OCI-LY7 (cell line): ENCODE data around the gene ACBD7. TPM values are rescaled to one million over a fixed set of nuclear protein-coding genes. Genes with fewer than 3 reads are reported as not detected.

Experiments
- BruUV-seq: library from RNA; stranded (reverse); fragments of 400-500 nt; replicated peaks from 2 replicates; lab custom pipeline; 2021; lab: Mats Ljungman, UMichigan
- CTCF ChIA-PET: fragments of 300-600 bp; sonication (Branson Sonifier 250); formaldehyde crosslinking; loops from one replicate; lab custom pipeline; 2022; ENCODE audit warnings: antibody characterized with exemption; ENCODE audit not compliant: unreplicated experiment; lab: Charles Lee
- POLR2A ChIA-PET: fragments of 300-600 bp; sonication (Branson Sonifier 250); formaldehyde crosslinking; loops from one replicate; lab custom pipeline; 2022; ENCODE audit warnings: antibody characterized with exemption; lab: Charles Lee
- DNase-seq: peaks from one replicate; pipeline ENCODE4 v3.0.0-alpha.2; 2015; ENCODE audit warnings: low spot score
- H2AFZ ChIP-seq: fragments of 200-600 bp; sonication (generic), shearing (Covaris generic); 2 replicates; pipeline ENCODE4 v1.6.1; 2014; ENCODE audit warnings: mild to moderate bottlenecking, antibody characterized with exemption, low read length, moderate library complexity
- H3K27ac ChIP-seq: fragments of 200-600 bp; sonication (generic); 2 replicates; pipeline ENCODE4 v1.5.1; 2014; ENCODE audit warnings: mixed run types, low read depth, mild to moderate bottlenecking, moderate library complexity, low read length, inconsistent platforms; ENCODE audit not compliant: poor library complexity, severe bottlenecking
- H3K36me3 ChIP-seq: fragments of 200-600 bp; sonication (generic); 2 replicates; pipeline ENCODE4 v1.6.1; 2014; ENCODE audit warnings: mild to moderate bottlenecking, antibody characterized with exemption, low read length, moderate library complexity, mixed read lengths; ENCODE audit not compliant: insufficient read depth
- H3K4me1 ChIP-seq: fragments of 200-600 bp; sonication (generic); 2 replicates; pipeline ENCODE4 v1.5.1; 2014; ENCODE audit warnings: mild to moderate bottlenecking, low read length; ENCODE audit not compliant: insufficient read depth, poor library complexity, severe bottlenecking
- H3K4me2 ChIP-seq: fragments of 200-600 bp; sonication (generic); 2 replicates; pipeline ENCODE4 v1.6.1; 2014; ENCODE audit warnings: mild to moderate bottlenecking, low read length
- H3K4me3 ChIP-seq: fragments of 200-600 bp; sonication (generic); 2 replicates; pipeline ENCODE4 v1.5.1; 2014; ENCODE audit warnings: mild to moderate bottlenecking, low read depth, low read length; ENCODE audit not compliant: poor library complexity, severe bottlenecking
- H3K79me2 ChIP-seq: fragments of 200-600 bp; sonication (generic); 2 replicates; pipeline ENCODE4 v1.6.1; 2016; ENCODE audit warnings: low read depth, mild to moderate bottlenecking, low read length, moderate library complexity, mixed read lengths; ENCODE audit not compliant: insufficient read depth
- H3K9me2 ChIP-seq: fragments of 200-600 bp; sonication (generic); 2 replicates; pipeline ENCODE4 v1.6.1; 2016; ENCODE audit warnings: mild to moderate bottlenecking, low read length, mixed read lengths; ENCODE audit not compliant: insufficient read depth
- H3K9me3 ChIP-seq: fragments of 200-600 bp; sonication (generic); 2 replicates; pipeline ENCODE4 v1.6.1; 2014; ENCODE audit warnings: mild to moderate bottlenecking, mixed run types, low read length, mixed read lengths
- H4K20me1 ChIP-seq: fragments of 200-600 bp; sonication (generic); 2 replicates; pipeline ENCODE4 v1.6.1; 2014; ENCODE audit warnings: mild to moderate bottlenecking, antibody characterized with exemption, low read length, moderate library complexity, mixed read lengths; ENCODE audit not compliant: insufficient read depth
- CTCF ChIP-seq: fragments of 200-600 bp; sonication (generic); conservative IDR thresholded peaks from 2 replicates; pipeline ENCODE4 v1.5.1; 2014; ENCODE audit warnings: mild to moderate bottlenecking, antibody characterized with exemption, low read length, moderate library complexity, mixed read lengths
- EZH2phosphoT487 ChIP-seq: fragments of 200-600 bp; sonication (generic); IDR thresholded peaks from 2 replicates; pipeline ENCODE4 v1.6.1; 2018; ENCODE audit warnings: low read depth, borderline replicate concordance, mild to moderate bottlenecking, mixed run types, antibody characterized with exemption, low read length, moderate library complexity, mixed read lengths
- intact Hi-C: fragments of 100-400 bp; cut with micrococcal nuclease; formaldehyde crosslinking; loops from one replicate; pipeline ENCODE4 v1.10.0; 2022; ENCODE audit not compliant: unreplicated experiment
- total RNA-seq, 2 experiments: library from RNA; depleted of rRNA in 1 of 2; stranded (reverse); fragments of >200 nt in 1 of 2; shearing (Covaris generic) in 1 of 2; gene quantifications; 2 replicates each; pipeline ENCODE4 v1.2.3, GENCODE V29; 2014 to 2022

Gene ACBD7
- total RNA-seq, 2 experiments from 2014 or later = 15.0 to 26.9 TPM

GRCh38 chr10:15096661-15097010 lies 8.1 kb upstream of the ACBD7 start:
- ChIA-PET POLR2A (no interaction called here), CTCF (no interaction called here)
- peaks cover 17% of the 10 kb centered on the region for H3K4me1 ChIP-seq
- H3K27ac ChIP-seq = peak overlapping the region; percentile 89
- H4K20me1 ChIP-seq = peaks cover 8% of the 10 kb centered on the region; the same call in 1 of the 2 replicates
- H3K36me3 ChIP-seq = peaks cover 19% of the 10 kb centered on the region; the same call in 1 of the 2 replicates
- no peaks in the 10 kb centered on the region for H3K9me3 ChIP-seq
- no peak for DNase-seq
- H3K79me2 ChIP-seq = peaks cover 39% of the 10 kb centered on the region
- H3K4me3 ChIP-seq = peak overlapping the region; percentile 89
- intact Hi-C loops = loop anchor here (1.0 to 5.0 kb wide), 3 partner anchors 8 to 219 kb away; partner anchors contain the start of genes ACBD7, DCLRE1C and SUV39H2
- peak overlapping the region; percentile 85 for H2AFZ ChIP-seq
- H3K4me2 ChIP-seq = peak overlapping the region; percentile 88
- BruUV-seq = TSS peak; percentile 71
- no peaks in the 10 kb centered on the region for H3K9me2 ChIP-seq
- no peak for TF ChIP-seq EZH2phosphoT487
- no peak for TF ChIP-seq CTCF

DNA sequence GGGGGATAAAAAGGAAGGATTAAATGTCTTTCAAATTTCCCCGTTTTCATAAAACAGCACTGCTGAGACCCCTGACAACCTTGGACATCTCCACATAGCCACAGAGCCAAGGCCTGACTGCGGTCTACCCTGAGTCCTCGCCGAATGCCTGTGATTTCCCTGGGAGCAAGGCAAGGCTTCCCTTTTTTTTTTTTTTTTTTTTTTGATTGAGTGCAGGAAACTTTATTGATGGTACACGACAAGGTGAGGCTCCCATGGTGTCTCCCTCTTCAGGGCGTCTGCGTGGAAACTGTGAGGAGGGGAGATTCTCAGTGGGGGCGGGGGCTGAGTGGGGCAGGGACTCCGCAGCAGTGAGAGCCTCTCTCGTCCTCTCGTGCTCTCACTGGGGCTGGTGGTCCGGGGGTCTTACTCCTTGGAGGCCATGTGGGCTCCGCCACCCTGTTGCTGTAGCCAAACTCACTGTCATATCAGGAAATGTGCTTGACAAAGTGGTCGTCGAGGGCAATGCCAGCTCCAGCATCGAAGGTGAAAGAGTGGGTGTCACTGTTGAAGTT lies 4.4 kb upstream of the ACBD7 start:
- Histone ChIP-seq H3K4me2 (no peak overlapping the region), H3K36me3 (no peaks in the 10 kb centered on the region), H3K4me3 (no peak overlapping the region), H3K9me2 (no peaks in the 10 kb centered on the region), H3K79me2 (peaks cover 5% of the 10 kb centered on the region), H4K20me1 (no peaks in the 10 kb centered on the region), H3K27ac (no peak overlapping the region), H3K4me1 (peaks cover 6% of the 10 kb centered on the region), H2AFZ (no peak overlapping the region), H3K9me3 (no peaks in the 10 kb centered on the region)
- intact Hi-C loops = no loop called here
- CTCF ChIA-PET = no interaction called here
- DNase-seq = no peak
- TF ChIP-seq CTCF (no peak), EZH2phosphoT487 (no peak)
- POLR2A ChIA-PET = no interaction called here
- BruUV-seq = no TSS peak

- ChIA-PET CTCF (no interaction called here), POLR2A (no interaction called here)
- DNase-seq = no peak
- TF ChIP-seq EZH2phosphoT487 (no peak), CTCF (no peak)
- Histone ChIP-seq H3K4me1 (peaks cover 2% of the 10 kb centered on the region), H3K4me3 (no peak overlapping the region), H3K27ac (no peak overlapping the region), H3K4me2 (no peak overlapping the region), H4K20me1 (no peaks in the 10 kb centered on the region), H2AFZ (no peak overlapping the region), H3K9me3 (no peaks in the 10 kb centered on the region), H3K9me2 (no peaks in the 10 kb centered on the region), H3K79me2 (no peaks in the 10 kb centered on the region), H3K36me3 (no peaks in the 10 kb centered on the region)
- intact Hi-C loops = no loop called here
- BruUV-seq = no TSS peak
Observed at GRCh38 chr10:15091418-15091817, 2.8 kb upstream of the ACBD7 start.
